HepG2 (cell line): ENCODE results near the gene TIMM44. TPM values are rescaled to one million over a fixed set of nuclear protein-coding genes. Genes with fewer than 3 reads are reported as not detected.

Experiments
- CREB1 ChIP-seq, 2 experiments: fragments of 450-650 bp in 1 of 2; IDR thresholded peaks; 2 replicates each; pipeline ENCODE4 v1.6.1; 2016 to 2017; ENCODE audit warnings: control low read depth in 1 of 2, mild to moderate bottlenecking in 1 of 2, missing compliant biosample characterization in 1 of 2, missing genetic modification characterization in 1 of 2
- EEA1 ChIP-seq: sonication (generic); formaldehyde crosslinking; IDR thresholded peaks from 2 replicates; pipeline ENCODE4 v1.5.1; 2020; ENCODE audit warnings: mild to moderate bottlenecking, missing genetic modification reagents, borderline replicate concordance
- HNRNPLL ChIP-seq: fragments of 200-400 bp; formaldehyde crosslinking; IDR thresholded peaks from 2 replicates; pipeline ENCODE4 v1.6.1; 2017; ENCODE audit warnings: mild to moderate bottlenecking, low read depth, low read length; ENCODE audit not compliant: poor library complexity, severe bottlenecking
- IRX3 ChIP-seq: sonication (generic); formaldehyde crosslinking; IDR thresholded peaks from 2 replicates; pipeline ENCODE4 v1.8.1; 2023; ENCODE audit warnings: mild to moderate bottlenecking, low read depth, missing genetic modification reagents, borderline replicate concordance
- MTA3 ChIP-seq: sonication (generic); formaldehyde crosslinking; IDR thresholded peaks from 2 replicates; pipeline ENCODE4 v1.4.0; 2020; ENCODE audit warnings: missing genetic modification reagents
- MXD3 ChIP-seq: IDR thresholded peaks from 2 replicates; pipeline ENCODE4 v1.6.1; 2016; ENCODE audit warnings: mild to moderate bottlenecking, missing biosample characterization, missing genetic modification reagents
- MZF1 ChIP-seq: sonication (generic); formaldehyde crosslinking; IDR thresholded peaks from 2 replicates; pipeline ENCODE4 v1.8.1; 2023; ENCODE audit warnings: mild to moderate bottlenecking, missing genetic modification reagents, borderline replicate concordance
- POGK ChIP-seq: sonication (generic); formaldehyde crosslinking; conservative IDR thresholded peaks from 2 replicates; pipeline ENCODE4 v1.8.0; 2022; ENCODE audit warnings: mild to moderate bottlenecking, moderate library complexity, missing genetic modification reagents
- PPARG ChIP-seq: conservative IDR thresholded peaks from 2 replicates; pipeline ENCODE4 v1.6.1; 2016; ENCODE audit warnings: missing biosample characterization, missing genetic modification reagents
- SAFB2 ChIP-seq: sonication (generic); formaldehyde crosslinking; IDR thresholded peaks from 2 replicates; pipeline ENCODE4 v1.5.1; 2020; ENCODE audit warnings: missing genetic modification reagents, low read depth, mild to moderate bottlenecking, borderline replicate concordance
- SALL2 ChIP-seq: sonication (generic); formaldehyde crosslinking; IDR thresholded peaks from 2 replicates; pipeline ENCODE4 v1.8.1; 2023; ENCODE audit warnings: mild to moderate bottlenecking, missing genetic modification reagents, inconsistent platforms
- USF2 ChIP-seq, 2 experiments: sonication (generic) in 1 of 2; formaldehyde crosslinking in 1 of 2; IDR thresholded peaks; 2 replicates each; pipeline versions ENCODE4 v1.5.1 to v1.6.1; 2011 to 2020; ENCODE audit warnings: borderline replicate concordance in 1 of 2, low read depth in 1 of 2, low read length in 1 of 2, mild to moderate bottlenecking in 1 of 2, missing genetic modification reagents in 1 of 2, moderate library complexity in 1 of 2
- ZFP1 ChIP-seq: IDR thresholded peaks from 2 replicates; pipeline ENCODE4 v1.6.1; 2016
- ZIK1 ChIP-seq: sonication (generic); formaldehyde crosslinking; IDR thresholded peaks from 2 replicates; pipeline ENCODE4 v1.5.0; 2020; ENCODE audit warnings: mild to moderate bottlenecking, low read depth, missing genetic modification reagents, borderline replicate concordance
- ZNF251 ChIP-seq: sonication (generic); formaldehyde crosslinking; IDR thresholded peaks from 2 replicates; pipeline ENCODE4 v1.9.0; 2021; ENCODE audit warnings: mild to moderate bottlenecking, missing genetic modification reagents
- ZNF292 ChIP-seq: sonication (generic); formaldehyde crosslinking; IDR thresholded peaks from 2 replicates; pipeline ENCODE4 v1.8.1; 2022; ENCODE audit warnings: mild to moderate bottlenecking, low read depth, missing genetic modification reagents, borderline replicate concordance
- ZNF3 ChIP-seq: IDR thresholded peaks from 2 replicates; pipeline ENCODE4 v1.7.0; 2017; ENCODE audit warnings: inconsistent platforms
- ZNF44 ChIP-seq: sonication (generic); formaldehyde crosslinking; IDR thresholded peaks from 2 replicates; pipeline ENCODE4 v1.5.1; 2020; ENCODE audit warnings: mild to moderate bottlenecking, missing genetic modification reagents
- ZNF703 ChIP-seq: sonication (generic); formaldehyde crosslinking; IDR thresholded peaks from 2 replicates; pipeline ENCODE4 v1.5.1; 2020; ENCODE audit warnings: missing genetic modification reagents, mild to moderate bottlenecking, moderate library complexity, borderline replicate concordance
- ZNF710 ChIP-seq: sonication (generic); formaldehyde crosslinking; IDR thresholded peaks from 2 replicates; pipeline ENCODE4 v1.5.0; 2020; ENCODE audit warnings: mild to moderate bottlenecking, missing genetic modification reagents, borderline replicate concordance
- ZNF782 ChIP-seq: sonication (generic); formaldehyde crosslinking; IDR thresholded peaks from 2 replicates; pipeline ENCODE4 v1.4.0; 2020; ENCODE audit warnings: missing genetic modification reagents, mild to moderate bottlenecking, borderline replicate concordance
- polyA plus RNA-seq, 8 experiments: library from polyadenylated mRNA; depleted of rRNA in 3 of 8; stranded (reverse) in 7 of 8; unstranded in 1 of 8; fragments of >200 nt; fragmentation: Illumina TruSeq in 4 of 8; extraction: Trizol in 4 of 8; gene quantifications; 2 replicates each; pipeline versions ENCODE4 v1.2.1 to v1.2.3, GENCODE V29; 2011 to 2016; ENCODE audit warnings: low read depth in 4 of 8, missing spikeins in 1 of 8, mixed read lengths in 1 of 8; ENCODE audit not compliant: insufficient read depth in 1 of 8
- total RNA-seq, 5 experiments: library from RNA; depleted of rRNA; stranded (reverse); fragments of >200 nt; fragmentation: Illumina TruSeq; extraction: Trizol; gene quantifications; 2 replicates each; pipeline ENCODE4 v1.2.3, GENCODE V29; 2016; ENCODE audit warnings: low read depth in 1 of 5

The TIMM44 gene
- total and polyA plus RNA-seq, 2 of the 13 experiments (the other 11 are each of a cell fraction or from before 2014, with no cell fraction given): 42.9 to 72.6 TPM

GRCh38 chr19:7919610-7920518 lies 23.6 kb downstream of the TIMM44 start, which contains the start of gene SNAPC2 (continued):
- TF ChIP-seq USF2 (IDR thresholded peaks at IDR 0.05; ENCODE audit: low read depth, low read length): no peak
- no peak for TF ChIP-seq USF2 (CRISPR knock-in tag; IDR thresholded peaks at IDR 0.05; ENCODE audit: borderline replicate concordance)
- TF ChIP-seq IRX3: no peak
- peak; percentile 67 for TF ChIP-seq MXD3 (CRISPR knock-in tag)
- TF ChIP-seq ZIK1: no peak
- no peak for TF ChIP-seq ZNF251
- no peak for TF ChIP-seq SAFB2
- no peak; the same call in 1 of the 2 replicates for TF ChIP-seq ZNF782 (CRISPR knock-in tag)
- TF ChIP-seq ZNF703 (CRISPR knock-in tag): no peak; the same call in 1 of the 2 replicates
- no peak for TF ChIP-seq MZF1 (CRISPR knock-in tag)
- TF ChIP-seq MTA3 (CRISPR knock-in tag): no peak
- TF ChIP-seq ZNF3 (CRISPR knock-in tag): no peak
- no peak for TF ChIP-seq CREB1 (IDR thresholded peaks at IDR 0.05)
- no peak for TF ChIP-seq CREB1 (CRISPR knock-in tag; IDR thresholded peaks at IDR 0.05)
- peak; percentile 81; the same call in 1 of the 2 replicates for TF ChIP-seq SALL2
- TF ChIP-seq ZNF292 (CRISPR knock-in tag): no peak
- TF ChIP-seq EEA1: peak; percentile 64; the same call in 1 of the 2 replicates
- TF ChIP-seq PPARG (CRISPR knock-in tag): 0 out of 2 replicates have a peak, but pooled peaks have one; percentile 39
- peak; percentile 76 for TF ChIP-seq POGK
- no peak for TF ChIP-seq ZNF710 (CRISPR knock-in tag)
- peak; percentile 66 for TF ChIP-seq HNRNPLL
- TF ChIP-seq ZNF44: no peak
- no peak for TF ChIP-seq ZFP1 (CRISPR knock-in tag)
